GM23338 (cell line): ENCODE data around the gene ZC3H6.

Experiments
- CTCF ChIP-seq, 2 experiments: fragments of 200-600 bp in 1 of 2; sonication (generic) in 1 of 2; conservative IDR thresholded peaks; 2 replicates each; pipeline versions ENCODE4 v1.5.1 to v1.6.1; 2016 to 2017; ENCODE audit warnings: antibody characterized with exemption in 2 of 2, low read depth in 2 of 2, mild to moderate bottlenecking in 2 of 2, moderate library complexity in 1 of 2
- EZH2 ChIP-seq: fragments of 200-600 bp; sonication (generic); IDR thresholded peaks from one replicate; pipeline ENCODE4 v1.8.0; 2017; ENCODE audit warnings: antibody characterized with exemption, mild to moderate bottlenecking, low read depth; ENCODE audit not compliant: unreplicated experiment

DNA sequence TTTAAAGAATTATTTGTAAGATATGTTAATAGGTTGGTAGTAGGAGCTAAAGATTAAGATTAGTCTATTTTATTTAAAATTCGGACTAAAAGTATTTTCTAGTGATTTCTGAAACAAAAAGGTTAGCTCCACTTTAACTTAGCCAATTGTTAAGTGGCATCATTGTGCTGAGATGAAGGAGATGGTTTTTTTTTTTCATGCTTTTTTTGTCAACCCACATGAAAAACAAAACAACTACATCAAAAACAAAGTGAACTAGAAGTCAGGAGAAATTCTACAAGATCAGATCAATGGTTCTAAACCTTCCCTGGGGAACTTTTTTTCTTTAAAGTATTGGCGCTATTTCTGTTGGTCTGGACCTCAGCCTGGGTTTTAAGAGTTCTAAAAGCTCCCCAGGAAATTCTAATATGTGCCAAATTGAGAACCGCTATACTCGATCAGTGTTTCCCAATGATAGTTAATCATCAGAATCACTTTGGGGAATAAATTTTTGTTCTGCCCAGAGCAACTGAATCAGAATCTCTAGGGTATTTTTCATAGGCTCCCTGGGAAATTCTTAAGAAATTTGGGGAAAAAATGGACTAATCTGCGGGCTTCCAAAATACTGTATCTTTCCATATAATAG lies 2.3 kb downstream of the ZC3H6 start:
- TF ChIP-seq EZH2 = no peak
- TF ChIP-seq CTCF (conservative IDR thresholded peaks at IDR 0.05; ENCODE audit: low read depth in 2 of 2) = no peak
